Measurements from ENCODE around the gene CDHR5. TPM values are rescaled to one million over a fixed set of nuclear protein-coding genes. Genes with fewer than 3 reads are reported as not detected.

CDHR5 gene
- polyA plus RNA-seq, 1 donor (not counting 4 experiments of a cell fraction or from before 2014, with no cell fraction given): not detected

DNA sequence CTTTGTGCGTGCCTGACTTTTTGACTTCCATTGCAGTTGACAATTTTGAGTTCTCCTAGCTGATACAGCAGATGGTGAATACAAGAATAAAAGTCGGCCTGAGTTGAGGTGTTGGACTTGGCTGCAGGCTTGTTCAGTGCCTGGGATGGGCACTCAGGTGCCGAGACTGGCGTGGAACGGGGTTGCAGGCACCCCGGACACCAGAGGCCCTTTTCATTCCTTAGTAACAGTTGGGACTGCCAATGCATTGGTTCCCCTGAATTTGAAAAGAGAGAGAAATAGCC is 47.2 kb downstream of the CDHR5 start:
- DNase-seq (ENCODE audit: low read depth, low spot score): no peak
- H3K4me1 ChIP-seq (ENCODE audit: control insufficient read depth, extremely low read depth, insufficient read depth, low read length): peaks cover 37% of the 10 kb centered on the region
- no peaks in the 10 kb centered on the region for H3K27me3 ChIP-seq (ENCODE audit: control insufficient read depth, extremely low read depth, insufficient read depth, low read length)
- no peaks in the 10 kb centered on the region for H3K9me3 ChIP-seq (ENCODE audit: control insufficient read depth, low read depth, low read length)
- peak overlapping the region; percentile 78 to 97 (median 96) for H3K4me3 ChIP-seq (ENCODE audit: control insufficient read depth in 2 of 3, extremely low read depth in 1 of 3, insufficient read depth in 2 of 3, low read depth in 1 of 3, low read length in 3 of 3)
- peak overlapping the region; percentile 99 for H3K9ac ChIP-seq (ENCODE audit: control insufficient read depth, extremely low read depth, insufficient read depth, low read length)
- no peak overlapping the region for H2AFZ ChIP-seq (ENCODE audit: control insufficient read depth, low read length)
- H3K27ac ChIP-seq (ENCODE audit: control insufficient read depth, insufficient read depth, low read length): peak overlapping the region; percentile 83
- peaks cover 8 to 15% of the 10 kb centered on the region in 2 experiments for H3K36me3 ChIP-seq (ENCODE audit: control insufficient read depth in 2 of 2, extremely low read depth in 1 of 2, insufficient read depth in 2 of 2, low read length in 2 of 2)
- no peak for FAIRE-seq
- dilution Hi-C loops (cut with MboI; ENCODE audit: extremely low pct_ligation_motif_present, low sequenced_read_pairs): no loop called here
- peaks cover 46% of the 10 kb centered on the region for H4K20me1 ChIP-seq (ENCODE audit: control insufficient read depth, extremely low read depth, insufficient read depth, low read length)
- peak overlapping the region; percentile 97 for H3K4me2 ChIP-seq (ENCODE audit: control insufficient read depth, extremely low read depth, insufficient read depth, low read depth, low read length)
- peaks cover 8% of the 10 kb centered on the region for H3K9me1 ChIP-seq (ENCODE audit: control insufficient read depth, extremely low read depth, insufficient read depth, low read length)
- peaks cover 57% of the 10 kb centered on the region for H3K79me2 ChIP-seq (ENCODE audit: control insufficient read depth, insufficient read depth, low read length)
- TF ChIP-seq EZH2 (IDR thresholded peaks at IDR 0.05; ENCODE audit: low read length): no peak
- TF ChIP-seq, protein P1, sequence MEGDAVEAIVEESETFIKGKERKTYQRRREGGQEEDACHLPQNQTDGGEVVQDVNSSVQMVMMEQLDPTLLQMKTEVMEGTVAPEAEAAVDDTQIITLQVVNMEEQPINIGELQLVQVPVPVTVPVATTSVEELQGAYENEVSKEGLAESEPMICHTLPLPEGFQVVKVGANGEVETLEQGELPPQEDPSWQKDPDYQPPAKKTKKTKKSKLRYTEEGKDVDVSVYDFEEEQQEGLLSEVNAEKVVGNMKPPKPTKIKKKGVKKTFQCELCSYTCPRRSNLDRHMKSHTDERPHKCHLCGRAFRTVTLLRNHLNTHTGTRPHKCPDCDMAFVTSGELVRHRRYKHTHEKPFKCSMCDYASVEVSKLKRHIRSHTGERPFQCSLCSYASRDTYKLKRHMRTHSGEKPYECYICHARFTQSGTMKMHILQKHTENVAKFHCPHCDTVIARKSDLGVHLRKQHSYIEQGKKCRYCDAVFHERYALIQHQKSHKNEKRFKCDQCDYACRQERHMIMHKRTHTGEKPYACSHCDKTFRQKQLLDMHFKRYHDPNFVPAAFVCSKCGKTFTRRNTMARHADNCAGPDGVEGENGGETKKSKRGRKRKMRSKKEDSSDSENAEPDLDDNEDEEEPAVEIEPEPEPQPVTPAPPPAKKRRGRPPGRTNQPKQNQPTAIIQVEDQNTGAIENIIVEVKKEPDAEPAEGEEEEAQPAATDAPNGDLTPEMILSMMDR (optimal IDR thresholded peaks at IDR 0.05 in 1 of 3, IDR thresholded peaks at IDR 0.05 in 1 of 3, conservative IDR thresholded peaks at IDR 0.05 in 1 of 3; ENCODE audit: extremely low read depth in 1 of 3, insufficient read depth in 2 of 3, low read length in 3 of 3): no peak

DNA sequence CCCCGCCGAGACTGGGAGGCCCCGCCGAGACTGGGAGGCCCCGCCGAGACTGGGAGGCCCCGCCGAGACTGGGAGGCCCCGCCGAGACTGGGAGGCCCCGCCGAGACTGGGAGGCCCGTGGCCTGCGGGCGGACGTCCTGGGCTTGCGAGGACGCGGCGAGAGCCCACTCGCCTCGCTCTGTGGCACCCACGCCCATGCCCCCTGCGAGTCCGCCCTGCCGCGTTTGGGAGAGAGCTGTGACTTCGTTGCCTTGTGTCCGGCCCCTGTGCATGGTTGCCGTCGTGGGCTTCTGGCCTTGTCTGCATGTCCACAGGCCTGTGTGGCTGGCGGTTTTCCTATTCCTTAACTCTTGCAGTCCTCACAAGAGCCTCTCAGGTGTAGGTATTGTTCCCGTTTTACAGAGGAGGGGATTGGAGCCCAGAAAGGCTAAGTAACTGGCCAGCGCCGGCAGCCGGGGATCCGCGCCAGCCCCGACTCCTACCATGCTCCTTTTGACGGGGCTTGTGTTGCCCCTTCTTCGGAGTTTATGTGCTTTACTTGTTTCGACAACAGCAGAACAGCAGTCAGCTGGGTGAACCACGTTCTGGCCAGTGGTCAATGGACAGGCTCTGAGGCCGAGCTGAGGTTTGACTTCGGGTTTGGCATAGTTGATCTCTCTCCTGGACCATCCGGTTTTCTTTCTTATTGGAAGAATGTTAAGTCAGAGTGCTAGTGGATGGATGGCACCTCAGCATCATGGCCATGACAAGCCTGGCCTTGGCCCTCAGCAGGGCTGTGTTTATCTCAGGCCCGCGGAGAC is 47.7 kb downstream of the CDHR5 start:
- H3K79me2 ChIP-seq (ENCODE audit: control insufficient read depth, insufficient read depth, low read length): peaks cover 53% of the 10 kb centered on the region
- no peak for DNase-seq (ENCODE audit: low read depth, low spot score)
- H3K4me3 ChIP-seq (ENCODE audit: control insufficient read depth in 2 of 3, extremely low read depth in 1 of 3, insufficient read depth in 2 of 3, low read depth in 1 of 3, low read length in 3 of 3): peak overlapping the region; percentile 78 to 97 (median 96)
- no peaks in the 10 kb centered on the region for H3K9me3 ChIP-seq (ENCODE audit: control insufficient read depth, low read depth, low read length)
- peaks cover 45% of the 10 kb centered on the region for H4K20me1 ChIP-seq (ENCODE audit: control insufficient read depth, extremely low read depth, insufficient read depth, low read length)
- dilution Hi-C loops (cut with MboI; ENCODE audit: extremely low pct_ligation_motif_present, low sequenced_read_pairs): no loop called here
- TF ChIP-seq, protein P1 (optimal IDR thresholded peaks at IDR 0.05 in 1 of 3, IDR thresholded peaks at IDR 0.05 in 1 of 3, conservative IDR thresholded peaks at IDR 0.05 in 1 of 3; ENCODE audit: extremely low read depth in 1 of 3, insufficient read depth in 2 of 3, low read length in 3 of 3): no peak
- no peak for TF ChIP-seq EZH2 (IDR thresholded peaks at IDR 0.05; ENCODE audit: low read length)
- no peak overlapping the region for H2AFZ ChIP-seq (ENCODE audit: control insufficient read depth, low read length)
- H3K4me2 ChIP-seq (ENCODE audit: control insufficient read depth, extremely low read depth, insufficient read depth, low read depth, low read length): peak overlapping the region; percentile 97
- peaks cover 8 to 15% of the 10 kb centered on the region in 2 experiments for H3K36me3 ChIP-seq (ENCODE audit: control insufficient read depth in 2 of 2, extremely low read depth in 1 of 2, insufficient read depth in 2 of 2, low read length in 2 of 2)
- peak overlapping the region; percentile 83 for H3K27ac ChIP-seq (ENCODE audit: control insufficient read depth, insufficient read depth, low read length)
- H3K4me1 ChIP-seq (ENCODE audit: control insufficient read depth, extremely low read depth, insufficient read depth, low read length): peaks cover 37% of the 10 kb centered on the region
- peaks cover 8% of the 10 kb centered on the region for H3K9me1 ChIP-seq (ENCODE audit: control insufficient read depth, extremely low read depth, insufficient read depth, low read length)
- H3K9ac ChIP-seq (ENCODE audit: control insufficient read depth, extremely low read depth, insufficient read depth, low read length): peak overlapping the region; percentile 99
- H3K27me3 ChIP-seq (ENCODE audit: control insufficient read depth, extremely low read depth, insufficient read depth, low read length): no peaks in the 10 kb centered on the region
- no peak for FAIRE-seq

Data from keratinocyte (primary cell).